Mesendoderm (in vitro differentiated cells): ENCODE measurements around the gene RUSF1.

Experiments
- DNase-seq: peaks from one replicate; pipeline ENCODE4 v3.0.0; 2013
- H2AK5ac ChIP-seq: 2 replicates; pipeline ENCODE4 v1.6.1; 2013; ENCODE audit warnings: low read length, inconsistent platforms
- H2BK120ac ChIP-seq: 2 replicates; pipeline ENCODE4 v1.6.1; 2013; ENCODE audit warnings: low read depth, mild to moderate bottlenecking, low read length, moderate library complexity, mixed read lengths
- H2BK15ac ChIP-seq: replicated peaks from 2 replicates; pipeline ENCODE4 v1.6.1; 2013; ENCODE audit warnings: low read depth, mild to moderate bottlenecking, moderate library complexity
- H2BK5ac ChIP-seq: 2 replicates; pipeline ENCODE4 v1.6.1; 2013; ENCODE audit warnings: low read length, inconsistent platforms
- H3K18ac ChIP-seq: 2 replicates; pipeline ENCODE4 v1.6.1; 2013; ENCODE audit warnings: mild to moderate bottlenecking, low read length, mixed read lengths
- H3K23ac ChIP-seq: one replicate; pipeline ENCODE4 v1.6.1; 2013; ENCODE audit warnings: low read length
- H3K27ac ChIP-seq: 2 replicates; pipeline ENCODE4 v1.5.1; 2013; ENCODE audit warnings: low read depth, mild to moderate bottlenecking, inconsistent platforms, low read length, moderate library complexity
- H3K27me3 ChIP-seq: 2 replicates; pipeline ENCODE4 v1.6.1; 2013; ENCODE audit warnings: low read length, control low read depth, mild to moderate bottlenecking, inconsistent platforms; ENCODE audit not compliant: insufficient read depth, poor library complexity
- H3K36me3 ChIP-seq: 2 replicates; pipeline ENCODE4 v1.6.1; 2013; ENCODE audit warnings: low read length, inconsistent platforms; ENCODE audit not compliant: control insufficient read depth, insufficient read depth
- H3K4ac ChIP-seq: one replicate; pipeline ENCODE4 v1.6.1; 2013; ENCODE audit warnings: low read depth, mild to moderate bottlenecking, low read length, moderate library complexity
- H3K4me1 ChIP-seq: 2 replicates; pipeline ENCODE4 v1.6.1; 2013; ENCODE audit warnings: low read depth, low read length, inconsistent platforms; ENCODE audit not compliant: control insufficient read depth
- H3K4me2 ChIP-seq: 2 replicates; pipeline ENCODE4 v1.6.1; 2013; ENCODE audit warnings: low read length
- H3K4me3 ChIP-seq: 2 replicates; pipeline ENCODE4 v1.5.1; 2013; ENCODE audit warnings: mild to moderate bottlenecking, low read length
- H3K56ac ChIP-seq: one replicate; pipeline ENCODE4 v1.6.1; 2013; ENCODE audit warnings: low read length
- H3K79me1 ChIP-seq: 2 replicates; pipeline ENCODE4 v1.6.1; 2013; ENCODE audit warnings: low read length, inconsistent platforms
- H3K79me2 ChIP-seq: 2 replicates; pipeline ENCODE4 v1.6.1; 2013; ENCODE audit warnings: mild to moderate bottlenecking, low read length; ENCODE audit not compliant: control insufficient read depth, insufficient read depth
- H3K9ac ChIP-seq: 2 replicates; pipeline ENCODE4 v1.6.1; 2013; ENCODE audit warnings: low read length, inconsistent platforms
- H4K5ac ChIP-seq: one replicate; pipeline ENCODE4 v1.6.1; 2013; ENCODE audit warnings: low read length
- H4K8ac ChIP-seq: one replicate; pipeline ENCODE4 v1.6.1; 2013; ENCODE audit warnings: low read depth, mild to moderate bottlenecking, control low read depth, low read length, moderate library complexity
- WGBS: extraction: QIAGEN DNeasy Blood & Tissue Kit; methylation state at CpG from one replicate; pipeline ENCODE4 v1.1.7; 2013; ENCODE audit warnings: low lambda C conversion rate, missing lambda C conversion rate; ENCODE audit not compliant: insufficient coverage; ENCODE audit errors: extremely low coverage; 5-methylcytosine and 5-hydroxymethylcytosine counted together

The RUSF1 gene

DNA sequence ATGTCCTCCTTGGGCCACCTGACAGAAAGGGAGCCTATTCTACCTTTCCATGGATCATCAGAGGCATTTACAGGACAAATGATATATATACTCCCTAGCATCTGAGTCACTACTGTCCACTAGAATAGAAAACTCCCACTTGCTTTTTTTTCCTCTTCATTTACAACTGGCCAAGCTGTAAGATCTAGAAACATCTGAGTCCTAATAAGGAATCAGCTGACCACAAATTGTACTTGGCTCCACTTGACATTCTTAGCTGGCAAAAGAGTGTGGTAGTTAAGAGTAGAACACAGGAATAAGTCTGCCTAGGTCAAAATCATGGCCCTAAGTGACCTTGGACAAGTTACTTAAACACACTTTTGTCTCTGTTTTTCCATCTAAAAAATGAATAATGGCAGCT lies 5.2 kb downstream of the RUSF1 start:
- Histone ChIP-seq H3K23ac (no peak overlapping the region), H3K27ac (no peak overlapping the region), H3K36me3 (no peaks in the 10 kb centered on the region), H3K27me3 (no peaks in the 10 kb centered on the region), H3K9ac (no peak overlapping the region), H3K56ac (no peak overlapping the region), H2BK120ac (no peak overlapping the region), H2BK5ac (no peak overlapping the region), H2AK5ac (no peak overlapping the region), H3K4me3 (no peak overlapping the region), H2BK15ac (no peak overlapping the region), H3K18ac (no peak overlapping the region), H3K4me2 (no peak overlapping the region), H3K4ac (no peak overlapping the region), H3K79me1 (peaks cover 4% of the 10 kb centered on the region), H3K79me2 (no peaks in the 10 kb centered on the region), H4K5ac (no peak overlapping the region), H4K8ac (no peak overlapping the region), H3K4me1 (peaks cover 3% of the 10 kb centered on the region)
- DNase-seq = no peak

DNA sequence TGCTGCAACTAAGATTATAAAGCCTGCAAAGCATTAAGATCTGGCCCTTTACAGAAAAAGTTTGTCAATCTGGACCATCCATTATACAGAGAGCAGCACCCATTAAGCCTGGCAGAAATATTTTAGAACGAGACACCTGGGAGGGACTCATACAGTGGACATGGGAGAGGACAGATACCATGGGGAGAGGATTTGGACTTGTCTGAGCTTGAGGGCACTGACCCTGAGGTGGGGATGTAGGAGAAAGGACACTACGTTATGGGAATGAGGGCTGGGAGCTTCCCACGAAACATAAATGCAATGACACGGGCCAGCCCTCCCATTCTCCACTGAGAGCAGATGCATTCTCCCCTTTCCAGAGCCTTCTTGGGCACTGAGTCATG lies 6.2 kb downstream of the RUSF1 start:
- H2AK5ac ChIP-seq = no peak overlapping the region
- no peaks in the 10 kb centered on the region for H3K4me1 ChIP-seq
- no peak overlapping the region for H3K56ac ChIP-seq
- no peak overlapping the region for H2BK120ac ChIP-seq
- no CpG with 5 or more reads among the region's 4 CpGs for WGBS
- no peak overlapping the region for H3K27ac ChIP-seq
- no peaks in the 10 kb centered on the region for H3K36me3 ChIP-seq
- H3K18ac ChIP-seq = no peak overlapping the region
- H3K9ac ChIP-seq = no peak overlapping the region
- no peak overlapping the region for H3K4me2 ChIP-seq
- H3K27me3 ChIP-seq = no peaks in the 10 kb centered on the region
- no peaks in the 10 kb centered on the region for H3K79me2 ChIP-seq
- H2BK5ac ChIP-seq = no peak overlapping the region
- H4K8ac ChIP-seq = no peak overlapping the region
- no peak for DNase-seq
- H4K5ac ChIP-seq = no peak overlapping the region
- H3K4me3 ChIP-seq = no peak overlapping the region
- H3K23ac ChIP-seq = no peak overlapping the region
- no peaks in the 10 kb centered on the region for H3K79me1 ChIP-seq
- no peak overlapping the region for H2BK15ac ChIP-seq
- no peak overlapping the region for H3K4ac ChIP-seq

DNA sequence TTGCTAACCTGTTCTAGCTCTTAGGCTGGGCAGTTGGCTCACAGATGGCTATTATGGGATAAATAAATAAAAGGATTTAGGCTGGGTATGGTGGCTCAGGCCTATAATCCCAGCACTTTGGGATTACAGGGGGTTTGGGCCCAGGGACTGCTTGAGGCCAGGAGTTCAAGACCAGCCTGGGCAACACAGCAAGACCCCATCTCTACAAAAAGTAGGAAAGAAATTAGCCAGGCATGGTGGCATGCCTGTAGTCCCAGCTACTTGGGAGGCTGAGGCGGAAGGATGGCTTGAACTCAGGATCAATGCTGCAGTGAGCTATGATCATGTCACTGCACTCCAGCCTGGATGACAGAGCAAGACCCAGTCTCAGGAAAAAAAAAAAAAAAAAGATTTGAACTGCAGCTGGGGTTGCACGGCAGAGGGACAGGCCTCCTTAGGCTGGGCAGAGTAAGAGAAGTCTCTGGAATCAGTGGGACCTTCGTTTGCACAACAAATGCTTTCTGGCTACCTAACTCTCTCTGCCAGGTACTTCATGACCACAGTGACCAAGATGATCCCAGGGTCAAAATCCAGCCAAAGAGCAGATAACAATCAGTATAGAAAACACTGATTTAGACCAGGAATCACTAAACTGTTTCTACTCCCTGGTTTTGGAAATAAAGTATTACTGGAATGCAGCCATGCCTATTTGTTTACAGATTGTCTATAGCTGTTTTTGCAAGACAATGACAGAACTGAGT lies 6.8 kb downstream of the RUSF1 start:
- Histone ChIP-seq H3K4me1 (no peaks in the 10 kb centered on the region), H3K56ac (no peak overlapping the region), H3K79me2 (no peaks in the 10 kb centered on the region), H3K4ac (no peak overlapping the region), H3K79me1 (no peaks in the 10 kb centered on the region), H3K4me2 (no peak overlapping the region), H3K27ac (no peak overlapping the region), H3K4me3 (no peak overlapping the region), H2BK15ac (no peak overlapping the region), H3K23ac (no peak overlapping the region), H3K36me3 (no peaks in the 10 kb centered on the region), H3K9ac (no peak overlapping the region), H3K27me3 (no peaks in the 10 kb centered on the region), H2AK5ac (no peak overlapping the region), H2BK120ac (no peak overlapping the region), H4K8ac (no peak overlapping the region), H4K5ac (no peak overlapping the region), H2BK5ac (no peak overlapping the region), H3K18ac (no peak overlapping the region)
- no peak for DNase-seq
- no CpG with 5 or more reads among the region's 3 CpGs for WGBS

DNA sequence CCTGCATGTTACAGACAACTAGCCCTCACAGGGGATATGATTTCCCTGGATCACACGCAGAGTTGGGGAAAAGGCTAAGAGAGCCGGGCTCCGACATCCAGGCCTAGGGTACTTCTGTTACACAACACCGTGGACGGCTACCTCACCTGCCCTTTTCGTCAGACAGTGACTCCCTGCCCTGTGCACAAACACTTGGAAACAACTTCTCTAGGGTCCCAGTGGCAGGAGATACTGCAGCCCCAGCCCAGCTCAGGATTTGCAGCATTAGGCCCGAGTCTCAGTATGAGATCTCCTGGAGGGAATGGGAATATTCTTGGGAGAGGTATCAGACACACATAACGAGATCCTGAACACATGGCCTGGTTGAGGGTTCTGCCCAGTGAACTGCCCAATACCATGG lies 8.3 kb downstream of the RUSF1 start:
- no peaks in the 10 kb centered on the region for H3K36me3 ChIP-seq

DNA sequence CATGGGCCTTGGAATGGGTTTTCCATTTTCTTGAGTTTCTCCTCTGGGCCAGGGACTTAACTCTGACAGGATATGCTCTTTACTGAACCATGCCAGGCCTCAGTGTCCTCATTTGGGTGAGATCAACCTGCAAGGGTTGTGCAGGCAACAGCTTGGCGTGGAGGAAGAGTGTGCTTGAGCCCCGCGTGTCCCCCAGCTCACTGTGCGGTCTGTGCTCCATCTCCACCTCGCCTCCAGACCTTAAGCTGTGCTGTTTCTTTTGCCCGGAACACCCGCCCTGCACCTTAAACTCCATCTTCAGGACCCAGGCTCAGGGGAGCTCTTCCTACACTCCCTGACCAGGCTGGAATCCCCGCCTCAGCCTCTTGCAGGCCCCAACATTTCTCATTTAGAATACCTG lies 9.7 kb downstream of the RUSF1 start:
- no CpG with 5 or more reads among the region's 8 CpGs for WGBS

More for the DNA sequence above, 8.3 kb downstream of the RUSF1 start:
- H2AK5ac ChIP-seq = no peak overlapping the region
- H3K4me3 ChIP-seq = no peak overlapping the region
- no peak overlapping the region for H3K56ac ChIP-seq
- no peaks in the 10 kb centered on the region for H3K4me1 ChIP-seq
- no peak overlapping the region for H4K8ac ChIP-seq
- no peak overlapping the region for H3K9ac ChIP-seq
- H4K5ac ChIP-seq = no peak overlapping the region
- no peak overlapping the region for H3K27ac ChIP-seq
- no peak overlapping the region for H3K4ac ChIP-seq
- no peaks in the 10 kb centered on the region for H3K27me3 ChIP-seq
- no peak overlapping the region for H2BK15ac ChIP-seq
- H2BK5ac ChIP-seq = no peak overlapping the region
- no peaks in the 10 kb centered on the region for H3K79me1 ChIP-seq
- no peak overlapping the region for H2BK120ac ChIP-seq
- no peak overlapping the region for H3K4me2 ChIP-seq
- H3K79me2 ChIP-seq = no peaks in the 10 kb centered on the region
- no CpG with 5 or more reads among the region's 8 CpGs for whole genome bisulfite sequencing
- no peak for DNase-seq
- no peak overlapping the region for H3K23ac ChIP-seq
- no peak overlapping the region for H3K18ac ChIP-seq

DNA sequence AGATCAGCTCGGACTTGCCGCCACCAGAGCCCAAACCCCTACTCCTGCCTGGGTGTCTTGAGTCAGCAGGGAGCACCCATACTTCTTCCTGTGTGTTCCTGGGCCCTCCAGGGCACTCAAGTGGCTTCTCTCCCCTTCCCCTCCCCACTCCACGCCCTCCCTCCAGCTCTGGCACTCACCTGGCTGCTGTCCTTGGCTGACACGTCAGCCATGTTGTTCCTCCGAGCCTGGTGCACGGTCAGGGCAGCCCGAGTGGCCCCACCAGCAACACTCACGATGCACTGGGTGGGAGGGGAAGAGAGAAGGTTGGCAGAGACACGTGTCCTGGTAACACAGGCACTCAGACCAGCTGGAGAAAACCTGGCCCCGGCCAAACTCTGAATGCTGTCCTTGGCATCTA lies 11.5 kb downstream of the RUSF1 start:
- Histone ChIP-seq H4K5ac (no peak overlapping the region), H2BK120ac (no peak overlapping the region), H3K79me2 (no peaks in the 10 kb centered on the region), H2AK5ac (no peak overlapping the region), H3K56ac (no peak overlapping the region), H2BK5ac (no peak overlapping the region), H3K4ac (no peak overlapping the region), H3K4me3 (no peak overlapping the region), H3K4me1 (no peaks in the 10 kb centered on the region), H3K4me2 (no peak overlapping the region), H3K36me3 (no peaks in the 10 kb centered on the region), H2BK15ac (no peak overlapping the region), H3K9ac (no peak overlapping the region), H3K18ac (no peak overlapping the region), H3K79me1 (no peaks in the 10 kb centered on the region), H3K27ac (no peak overlapping the region), H3K27me3 (no peaks in the 10 kb centered on the region), H4K8ac (no peak overlapping the region), H3K23ac (no peak overlapping the region)
- no peak for DNase-seq
- no CpG with 5 or more reads among the region's 10 CpGs for WGBS

More for the DNA sequence above, 9.7 kb downstream of the RUSF1 start:
- Histone ChIP-seq H2BK120ac (no peak overlapping the region), H4K8ac (no peak overlapping the region), H3K23ac (no peak overlapping the region), H3K36me3 (no peaks in the 10 kb centered on the region), H2AK5ac (no peak overlapping the region), H3K9ac (no peak overlapping the region), H3K18ac (no peak overlapping the region), H2BK15ac (no peak overlapping the region), H3K4me3 (no peak overlapping the region), H3K27me3 (no peaks in the 10 kb centered on the region), H3K4me1 (no peaks in the 10 kb centered on the region), H3K4me2 (no peak overlapping the region), H3K79me1 (no peaks in the 10 kb centered on the region), H3K56ac (no peak overlapping the region), H2BK5ac (no peak overlapping the region), H3K27ac (no peak overlapping the region), H3K79me2 (no peaks in the 10 kb centered on the region), H4K5ac (no peak overlapping the region), H3K4ac (no peak overlapping the region)
- no peak for DNase-seq
